ENCODE results near the gene CFAP97D1.

CFAP97D1 gene

DNA sequence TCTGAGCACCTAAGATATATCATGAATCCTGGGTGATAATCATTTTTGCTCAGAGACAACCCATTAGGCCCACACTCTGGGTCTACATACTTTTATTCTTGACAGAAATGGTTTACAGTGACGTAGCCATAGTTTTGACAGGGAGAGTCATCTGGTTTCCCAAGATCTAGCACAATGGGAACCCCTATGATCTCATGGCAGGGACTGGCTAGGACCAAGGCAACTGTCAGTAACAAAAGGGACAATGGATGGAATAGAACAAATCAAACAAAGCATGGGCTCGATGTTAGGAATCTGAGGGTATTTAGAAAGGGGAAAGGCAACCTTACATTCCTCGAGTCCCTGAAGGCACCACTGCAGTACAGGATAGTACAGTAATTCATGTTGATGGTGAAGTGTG lies 20.5 kb downstream of the CFAP97D1 start:
- no peak for DNase-seq

DNA sequence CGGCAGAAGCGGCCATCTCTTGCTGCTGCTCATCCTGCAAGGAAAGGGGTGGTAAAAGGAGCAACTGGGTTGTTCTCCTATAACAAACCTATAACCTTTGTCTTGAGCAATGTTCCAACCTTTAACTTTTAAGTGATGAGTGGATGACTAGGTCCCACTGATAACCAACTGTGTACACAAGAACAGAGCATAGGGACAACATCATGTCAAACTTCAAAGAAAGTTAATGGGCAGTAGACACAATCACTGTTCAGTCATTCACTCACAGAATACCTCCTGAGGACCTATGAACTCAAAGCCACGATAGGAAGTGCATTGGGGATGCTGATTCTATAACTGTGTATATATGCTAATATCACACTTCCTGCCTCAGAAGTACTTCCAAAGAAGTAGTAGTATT lies 21.6 kb downstream of the CFAP97D1 start:
- no peak for DNase-seq

DNA sequence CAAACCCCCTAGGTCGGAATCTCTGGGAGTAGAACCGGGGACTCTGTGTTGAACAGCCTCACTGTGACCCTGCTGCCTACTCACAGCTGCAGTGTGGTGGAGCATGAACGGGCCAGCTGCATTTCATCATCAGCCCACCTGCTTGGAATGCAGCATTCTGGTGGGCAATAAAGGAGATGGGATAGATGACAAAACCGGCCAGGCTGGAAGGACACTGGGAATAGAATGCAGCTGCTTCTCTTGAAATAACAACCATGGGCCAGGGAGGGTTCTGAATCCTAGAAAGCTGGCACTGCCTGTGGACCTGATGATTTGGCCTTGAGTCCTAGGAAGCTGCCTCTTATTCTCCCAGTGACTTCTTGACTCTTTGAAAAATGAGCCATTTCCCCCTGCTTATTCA lies 23.5 kb downstream of the CFAP97D1 start:
- DNase-seq, result no peak

DNA sequence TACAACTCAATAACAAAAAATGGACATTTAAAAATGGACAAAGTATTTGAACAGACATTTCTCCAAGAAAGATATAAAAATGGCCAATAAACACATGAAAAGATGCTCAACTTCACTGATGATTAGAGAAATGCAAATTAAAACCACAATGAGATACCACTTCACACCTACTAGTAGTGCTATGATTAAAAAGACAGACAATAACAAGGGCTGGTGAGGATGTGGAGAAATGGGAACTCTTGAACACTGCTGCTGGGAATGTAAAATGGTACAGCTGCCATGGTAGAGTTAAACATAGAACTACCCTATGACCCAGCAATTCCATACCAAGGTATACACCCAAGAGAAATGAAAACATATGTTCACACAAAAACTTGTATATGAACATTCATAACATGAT lies 24.9 kb downstream of the CFAP97D1 start:
- no peak for DNase-seq

DNA sequence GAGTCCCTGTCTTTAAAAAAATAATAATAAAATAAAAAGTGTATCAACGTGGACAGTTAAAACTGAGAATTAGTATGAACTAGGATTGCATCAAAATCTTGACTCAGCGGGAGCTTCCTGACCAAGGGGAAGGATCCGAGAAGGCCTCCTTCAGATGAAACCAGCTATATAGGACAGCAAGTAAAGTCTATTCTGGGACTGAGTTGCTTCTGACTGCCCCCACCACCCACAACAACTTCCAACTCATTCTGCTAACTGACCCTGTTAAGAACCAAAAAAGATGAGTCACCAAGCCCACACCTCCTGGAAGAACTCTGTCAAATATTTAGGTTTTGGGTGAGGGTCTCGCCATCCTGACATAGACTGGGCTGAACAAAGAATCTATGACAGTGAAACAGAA lies 27.8 kb downstream of the CFAP97D1 start:
- DNase-seq, result no peak

DNA sequence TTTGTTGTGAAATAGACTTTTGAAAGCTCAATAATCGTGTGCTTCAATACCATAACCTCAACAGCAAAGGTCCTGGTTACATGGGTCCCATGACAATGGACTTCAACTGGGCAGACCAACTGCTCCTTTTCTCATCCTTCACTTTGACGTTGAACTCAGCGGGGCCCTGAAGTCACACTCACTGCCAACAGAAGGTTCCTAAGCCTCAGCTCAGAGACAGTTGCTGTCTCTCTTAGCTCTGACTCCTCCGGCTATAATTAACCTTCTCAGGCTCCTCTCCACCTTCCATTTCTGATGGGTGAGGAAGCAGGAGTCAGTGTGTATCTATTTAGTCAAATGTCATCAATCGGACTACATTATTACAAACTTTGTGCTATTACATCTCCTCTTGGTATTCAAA lies 28.9 kb downstream of the CFAP97D1 start:
- no peak for DNase-seq

DNA sequence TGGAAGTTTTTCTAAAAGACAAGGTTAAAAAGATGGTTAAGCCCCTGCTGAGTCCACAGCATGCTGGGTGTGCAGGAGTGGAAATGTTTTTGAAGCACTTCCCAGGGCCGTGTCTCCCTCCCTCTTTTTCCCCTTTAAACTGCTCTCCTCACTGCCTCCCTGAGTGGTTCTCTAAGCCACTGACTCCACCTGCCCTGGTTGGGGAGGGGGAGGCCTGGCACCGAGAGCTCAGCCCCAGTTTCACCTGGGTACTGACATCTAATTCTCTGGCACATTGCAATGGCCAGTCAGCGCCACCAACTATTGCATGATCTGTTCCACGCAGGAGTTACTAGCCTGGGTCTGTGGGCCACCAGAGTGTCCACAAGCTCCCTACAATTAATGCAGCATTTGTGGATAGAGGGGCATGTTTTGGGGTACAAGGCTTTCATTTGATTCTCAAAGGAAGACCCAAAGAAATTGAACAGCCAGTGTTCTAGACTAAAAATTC lies 30.0 kb downstream of the CFAP97D1 start:
- no peak for DNase-seq

DNA sequence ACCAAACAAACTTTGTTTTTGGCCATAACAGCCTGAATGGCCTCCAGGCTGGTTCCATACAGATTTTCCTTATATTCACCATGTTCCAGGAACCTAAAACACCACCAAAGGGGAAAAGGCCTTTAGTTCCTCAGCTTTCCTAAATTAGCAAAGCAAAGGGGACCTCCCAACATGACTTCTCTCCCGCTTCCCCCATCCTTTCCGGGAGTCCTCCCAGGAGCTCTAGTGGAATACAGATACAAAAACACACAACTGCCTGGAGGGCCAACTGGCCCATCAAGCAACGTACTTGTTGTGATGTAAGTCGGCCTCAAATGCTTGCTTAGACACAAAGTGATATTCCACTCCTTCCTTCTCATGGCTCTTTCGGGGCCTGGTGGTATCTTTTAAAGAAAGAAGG lies 30.6 kb downstream of the CFAP97D1 start:
- DNase-seq, result no peak

DNA sequence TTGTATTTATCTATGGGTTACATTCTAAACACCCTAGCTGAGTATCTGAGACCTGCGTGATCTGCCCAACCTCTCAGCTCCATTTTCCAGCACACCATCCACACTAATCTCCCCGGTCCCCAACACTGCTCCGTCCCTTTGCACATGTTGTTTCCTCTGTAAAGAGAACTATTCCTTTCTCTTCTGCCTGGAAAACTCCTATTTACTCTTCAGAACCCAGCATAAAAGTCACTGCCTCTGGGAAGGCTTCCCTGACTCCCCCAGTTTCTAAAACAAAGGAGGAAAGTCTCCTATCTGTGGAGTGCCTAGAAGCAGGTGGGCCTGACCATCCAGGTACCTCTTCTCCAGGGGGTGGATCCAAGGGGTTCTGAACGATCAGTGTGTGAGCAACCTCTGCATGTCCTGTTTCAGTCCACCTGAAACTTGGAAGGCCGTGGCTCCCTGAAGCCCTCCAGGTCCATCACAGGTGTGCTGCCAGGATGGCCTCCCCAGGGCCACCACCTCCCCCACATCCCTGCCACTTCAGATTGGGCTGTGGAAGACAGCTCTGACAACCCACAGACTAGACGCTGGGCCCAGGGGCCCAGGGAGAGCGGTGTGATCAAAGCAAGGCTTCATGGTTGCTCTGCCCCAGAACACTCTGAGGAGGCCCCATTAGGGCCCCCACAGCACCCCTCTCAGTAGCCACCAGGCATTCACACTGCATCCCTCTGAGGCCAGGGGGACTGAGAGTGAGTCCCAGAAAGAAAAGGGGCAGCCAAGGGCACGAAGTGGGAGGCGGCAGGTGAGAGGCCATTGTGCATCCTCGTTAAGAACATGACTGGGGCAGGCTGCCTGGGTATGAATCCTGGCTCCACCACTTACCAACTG lies 32.4 kb downstream of the CFAP97D1 start:
- no peak for DNase-seq

DNA sequence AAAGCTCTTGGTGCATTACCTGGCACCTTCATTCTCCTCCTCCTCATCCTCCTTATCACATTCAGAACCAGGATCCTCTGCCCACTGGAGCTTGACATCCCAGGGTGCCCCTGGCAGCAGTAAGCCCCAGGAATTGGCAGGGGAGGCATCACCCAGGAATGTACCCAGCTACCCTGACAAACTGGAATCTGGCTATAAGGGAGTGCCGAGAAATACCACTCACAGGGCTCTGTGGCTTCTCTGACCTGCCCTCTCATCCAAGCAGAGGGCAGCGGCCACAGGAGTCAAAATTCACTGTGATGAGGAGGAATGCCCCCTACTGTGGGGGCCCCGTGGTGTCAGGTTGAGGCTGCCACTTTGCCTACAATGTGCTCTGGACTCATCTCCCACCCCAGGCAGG lies 33.2 kb downstream of the CFAP97D1 start:
- no peak for DNase-seq

DNA sequence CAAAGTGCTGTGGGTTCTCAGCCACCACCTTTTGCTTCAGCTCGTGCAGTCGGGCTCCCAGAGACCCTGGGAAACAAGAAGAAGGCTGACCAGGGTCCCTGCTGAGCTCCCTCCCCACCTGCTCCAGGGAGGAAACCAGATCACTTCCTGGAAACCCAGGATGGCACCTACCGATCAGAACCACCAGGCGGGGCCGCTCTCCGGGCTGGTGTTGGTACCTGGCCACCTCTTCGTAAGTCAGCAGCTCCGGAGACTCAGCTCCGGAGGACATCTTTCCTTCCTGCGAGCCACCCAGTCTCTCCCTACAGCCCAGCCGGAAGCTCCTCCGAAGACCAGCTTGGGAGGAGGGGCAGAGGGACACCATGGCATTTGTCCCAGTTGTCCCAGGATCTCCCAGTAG lies 33.8 kb downstream of the CFAP97D1 start:
- DNase-seq, result no peak

DNA sequence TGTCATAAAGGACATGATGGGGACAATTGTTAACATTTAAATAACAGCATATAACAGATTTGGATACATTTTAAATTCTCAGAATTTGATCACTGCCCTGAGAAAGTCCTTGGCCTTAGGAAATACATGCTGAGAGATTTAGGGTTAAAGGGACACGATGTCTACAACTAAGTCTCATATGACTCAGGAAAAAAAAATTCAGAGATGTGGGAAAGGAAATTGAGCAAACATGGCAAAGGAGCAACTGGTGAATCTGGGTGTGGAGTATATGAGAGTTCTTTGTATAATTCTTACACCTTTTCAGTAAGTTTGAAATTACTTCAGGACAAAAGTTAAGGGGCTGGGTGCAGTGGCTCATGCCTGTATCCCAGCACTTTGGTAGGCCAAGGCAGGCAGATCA lies 34.5 kb downstream of the CFAP97D1 start:
- no peak for DNase-seq

DNA sequence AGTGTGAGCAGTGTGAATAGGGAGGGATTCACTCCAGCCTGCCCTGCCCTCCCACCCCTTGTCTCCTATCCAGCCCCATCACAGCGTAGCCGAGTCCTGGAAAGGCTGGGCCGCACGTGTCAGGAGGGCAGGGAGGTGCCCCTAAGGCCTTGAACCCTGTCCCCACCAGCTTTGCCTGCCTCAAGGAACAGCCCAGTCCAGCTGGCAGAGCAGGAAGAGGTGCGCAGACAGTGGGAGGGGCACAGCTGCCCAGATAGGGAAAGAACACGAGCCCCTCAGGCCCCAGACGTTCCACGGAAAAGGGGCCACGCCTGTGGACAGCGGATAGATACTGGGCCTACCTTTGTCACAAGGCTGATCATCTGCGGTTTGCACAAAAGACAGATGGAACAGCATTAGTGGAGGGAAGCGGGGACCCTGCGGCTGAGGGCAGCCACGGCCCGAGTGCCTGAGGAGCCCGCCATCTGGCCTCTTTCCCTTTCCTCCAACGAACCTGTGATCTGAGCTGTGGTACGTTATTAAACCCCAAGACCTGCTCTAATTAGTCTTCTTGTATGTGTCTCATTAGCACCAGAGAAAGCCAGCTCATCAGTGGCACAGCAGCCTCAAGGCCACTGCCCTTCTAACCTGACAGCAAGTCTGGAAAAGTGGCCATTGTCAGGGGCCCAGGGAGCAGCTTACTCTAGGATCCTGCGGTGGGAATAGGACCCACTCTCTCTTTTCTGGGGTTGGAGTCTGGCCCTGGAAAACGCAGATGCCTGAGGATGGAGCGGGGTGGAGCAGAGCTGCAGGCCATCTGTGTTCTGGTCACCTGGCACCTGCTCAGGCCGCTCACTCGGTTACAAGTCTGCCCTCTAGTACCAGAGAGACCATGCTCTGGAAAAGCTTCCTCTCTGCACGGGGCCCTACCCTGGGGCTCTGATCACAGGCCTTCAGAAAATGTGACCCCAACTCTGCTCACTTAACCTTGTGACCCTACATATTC lies 36.4 kb downstream of the CFAP97D1 start:
- no peak for DNase-seq

DNA sequence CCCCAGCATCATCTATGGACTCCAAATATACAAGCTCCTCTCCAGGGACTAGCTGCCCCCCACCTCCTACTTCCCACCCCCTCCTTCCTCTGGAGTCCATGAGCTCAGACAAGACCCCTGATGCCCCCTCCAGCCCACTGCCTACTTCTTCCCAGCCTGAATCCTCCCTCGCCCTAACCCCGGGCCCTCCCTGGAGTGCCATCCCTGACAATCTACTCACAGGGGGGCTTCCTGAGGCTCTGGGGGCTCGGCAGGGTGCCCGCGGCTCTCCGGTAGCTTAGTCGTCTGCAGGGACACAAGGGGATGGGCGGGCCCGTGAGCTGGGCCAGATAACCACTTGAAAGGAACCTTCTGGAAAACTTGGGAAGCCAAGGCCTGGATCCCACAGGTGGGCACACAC lies 37.6 kb downstream of the CFAP97D1 start:
- DNase-seq, result no peak

DNA sequence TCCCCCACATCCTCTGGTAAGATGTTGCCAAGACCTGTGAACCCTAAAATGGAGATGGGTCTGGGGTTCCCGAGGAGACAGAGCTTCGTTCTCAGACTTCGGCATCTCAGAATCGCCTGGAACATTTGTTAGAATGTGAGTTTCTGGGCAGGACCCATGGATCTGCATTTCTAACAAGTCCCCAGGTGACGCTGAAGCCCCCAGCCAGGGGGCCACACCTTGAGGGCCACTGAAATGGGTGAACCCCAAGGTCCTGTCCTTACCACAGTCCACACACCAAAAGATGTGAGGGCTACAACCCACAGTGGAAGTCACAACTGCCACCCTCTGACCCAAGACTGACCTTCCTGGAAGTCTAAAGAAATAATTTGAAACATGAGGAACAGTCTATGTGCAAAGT lies 38.7 kb downstream of the CFAP97D1 start:
- DNase-seq, result no peak

DNA sequence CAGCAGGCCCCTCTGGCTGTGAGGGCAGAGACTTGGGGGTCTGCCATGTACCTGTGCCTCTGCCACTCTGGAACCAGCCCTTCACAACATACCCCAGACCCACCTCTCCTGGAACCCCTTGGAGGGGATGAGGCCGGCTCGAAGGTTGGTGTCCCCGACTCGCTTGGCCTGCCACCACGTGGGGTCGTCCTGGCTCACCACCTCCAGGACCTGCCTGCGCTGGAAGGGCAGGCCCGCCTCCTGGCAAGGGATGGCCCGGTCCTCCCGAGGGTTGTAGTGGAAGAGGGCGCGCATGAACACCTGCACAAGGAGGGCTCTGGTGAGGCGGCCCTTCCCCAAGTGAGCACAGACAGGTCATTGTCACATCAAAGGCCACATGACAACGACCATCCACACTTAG lies 40.5 kb downstream of the CFAP97D1 start:
- DNase-seq, result no peak

DNA sequence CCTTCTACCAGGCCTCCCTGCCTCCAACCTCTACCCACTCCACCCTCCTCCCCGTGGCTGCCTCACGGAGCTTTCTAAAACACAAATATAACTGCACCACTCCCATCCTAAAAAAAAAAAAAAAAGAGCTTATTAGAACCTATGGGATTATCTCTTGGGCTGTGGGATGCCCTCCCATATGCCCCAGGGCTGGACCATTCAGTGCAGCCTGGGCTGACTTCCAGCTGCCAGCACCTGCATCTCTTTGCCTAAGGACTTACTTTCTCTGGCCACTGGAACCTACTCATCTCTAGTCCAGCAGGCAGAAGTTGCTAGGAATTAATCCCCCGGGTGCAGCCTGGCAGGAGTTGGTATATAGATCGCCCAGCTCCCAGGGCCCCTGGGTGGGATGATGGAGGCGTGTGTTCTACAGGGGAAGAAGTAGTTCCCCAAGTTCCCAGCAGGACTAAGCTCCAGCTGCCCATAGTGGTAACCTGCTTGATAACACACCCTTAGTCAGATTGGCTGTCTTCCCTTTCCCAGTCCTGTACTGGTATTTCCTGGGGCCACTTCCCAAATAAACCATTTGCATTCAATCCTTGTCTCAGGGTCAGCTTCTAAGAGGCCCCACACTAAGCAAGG lies 42.4 kb downstream of the CFAP97D1 start:
- no peak for DNase-seq

DNA sequence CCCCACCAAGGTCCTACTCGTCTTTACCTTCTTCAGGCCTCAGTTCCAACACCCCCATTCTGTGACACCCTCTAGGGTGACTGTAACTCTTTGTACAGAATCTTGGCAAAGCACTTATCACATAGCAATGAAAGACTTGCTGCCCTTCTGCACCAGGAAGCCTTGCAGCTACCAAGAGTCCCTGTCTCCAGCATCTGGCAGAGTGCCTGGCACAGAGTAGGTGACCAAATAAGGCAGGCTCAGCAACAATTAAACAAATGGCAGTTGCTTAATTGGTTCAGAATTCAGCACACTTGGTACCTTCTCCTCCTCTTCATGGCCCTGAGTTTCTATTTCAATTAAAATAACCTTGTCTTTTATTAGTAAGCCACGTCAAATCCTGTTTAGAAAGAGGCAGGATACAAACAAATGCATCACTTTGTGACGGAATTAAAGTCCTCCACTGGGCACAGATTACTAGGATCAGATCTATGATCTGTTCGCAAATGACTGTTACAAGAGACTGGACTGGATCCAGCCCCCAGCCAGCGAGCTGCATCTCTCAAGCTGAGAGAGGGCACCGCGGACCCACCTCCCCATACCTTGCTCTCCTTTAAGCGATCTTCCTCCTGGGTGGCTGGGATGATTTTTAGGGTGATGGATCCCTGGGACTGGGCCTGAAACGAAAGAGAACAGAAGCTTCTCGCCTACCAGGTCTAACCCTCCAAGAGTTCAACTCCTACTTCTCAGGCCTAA lies 43.3 kb downstream of the CFAP97D1 start:
- DNase-seq, result no peak

DNA sequence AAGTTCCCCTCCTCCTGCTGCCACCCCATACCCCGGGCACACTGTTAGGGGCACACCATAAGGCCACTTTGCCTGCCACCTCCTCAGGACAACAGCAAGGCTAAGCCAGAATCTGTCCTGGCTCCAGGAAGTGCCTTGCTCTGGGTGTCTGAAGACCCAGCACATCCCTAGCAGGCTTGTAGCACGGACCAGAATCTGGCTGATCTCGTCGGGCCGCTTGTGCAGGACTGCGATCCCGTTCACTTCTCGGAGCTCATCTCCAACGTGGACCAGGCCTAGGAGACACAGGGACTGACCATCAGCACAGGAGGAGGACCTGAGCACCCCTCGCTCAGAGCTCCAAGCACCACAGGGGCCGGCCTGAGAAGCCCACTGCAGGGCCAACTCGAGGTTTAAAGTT lies 45.3 kb downstream of the CFAP97D1 start:
- no peak for DNase-seq

DNA sequence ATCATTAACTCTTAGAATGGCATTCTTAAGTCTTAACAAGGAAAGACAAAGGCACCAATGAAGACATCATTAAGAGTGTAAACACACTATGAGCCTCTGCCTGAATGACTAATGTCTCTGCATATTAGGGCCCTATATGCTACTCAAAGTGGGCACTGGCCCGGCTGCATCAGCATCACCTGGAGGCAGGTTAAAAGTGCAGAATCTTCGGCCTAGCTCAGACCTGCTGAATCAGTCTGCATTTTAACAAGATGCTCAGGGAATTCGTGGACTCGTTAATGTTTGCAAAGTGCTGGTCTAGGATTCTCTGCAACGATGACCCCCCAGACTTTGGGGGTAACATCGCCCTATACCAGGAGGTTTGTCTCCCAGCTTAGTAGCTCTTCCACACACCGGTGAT lies 46.0 kb downstream of the CFAP97D1 start:
- no peak for DNase-seq

DNA sequence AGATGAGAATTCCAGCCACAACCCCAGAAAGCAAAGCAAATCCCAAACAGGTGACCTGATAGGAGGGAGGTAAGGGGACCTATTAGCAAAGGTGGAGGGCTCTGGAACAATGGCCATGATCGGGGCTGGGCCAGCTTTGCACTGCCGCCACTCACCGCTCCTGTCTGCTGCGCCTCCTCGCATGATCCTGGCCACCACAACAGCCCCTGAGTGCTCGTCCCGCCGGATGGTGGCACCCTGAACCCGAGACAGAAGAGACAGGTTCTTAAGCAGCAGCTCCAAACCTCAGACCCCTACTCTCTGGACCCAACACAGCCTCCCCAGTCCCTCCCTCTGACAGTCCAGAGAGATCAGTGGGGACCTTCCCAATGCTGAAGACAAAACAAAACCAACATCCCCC lies 47.4 kb downstream of the CFAP97D1 start:
- no peak for DNase-seq

DNA sequence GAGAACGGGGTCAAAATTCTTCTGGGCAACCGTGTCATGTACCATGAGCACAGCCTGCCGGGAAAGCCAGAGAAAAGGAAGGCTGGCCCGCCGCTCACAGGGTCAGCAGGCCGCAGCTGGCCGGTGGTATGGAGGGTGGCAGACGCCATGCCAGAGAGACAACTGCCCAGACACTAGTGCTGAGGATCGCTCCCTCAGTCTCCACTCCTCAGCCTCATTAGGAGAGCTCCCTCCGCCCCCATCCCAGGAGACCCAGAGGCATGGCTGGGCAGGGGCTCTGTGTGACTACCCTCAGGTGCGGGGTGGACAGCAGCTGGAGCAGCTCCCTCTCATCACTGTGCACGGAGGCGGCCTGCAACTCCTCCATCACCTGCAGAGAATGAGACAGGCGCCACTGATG lies 49.5 kb downstream of the CFAP97D1 start:
- no peak for DNase-seq
